Trophoblast cell (in vitro differentiated cells and primary cell): Measurements from ENCODE around the gene STRA6.
A peak's percentile ranks its signal among the peaks of the same experiment; 100 is the strongest.

Experiments used
- DNase-seq, 2 donors: peaks; one replicate each; pipeline ENCODE4 v3.0.0-alpha.2; 2016
- H2AFZ ChIP-seq: 2 replicates; pipeline ENCODE4 v1.6.1; 2013; ENCODE audit warnings: low read length, moderate library complexity, mild to moderate bottlenecking; ENCODE audit not compliant: insufficient read depth, poor library complexity
- H2AK5ac ChIP-seq: 2 replicates; pipeline ENCODE4 v1.6.1; 2013; ENCODE audit warnings: mild to moderate bottlenecking, low read length
- H2BK120ac ChIP-seq: 2 replicates; pipeline ENCODE4 v1.6.1; 2013; ENCODE audit warnings: low read length, mild to moderate bottlenecking, moderate library complexity; ENCODE audit not compliant: insufficient read depth, poor library complexity
- H2BK12ac ChIP-seq: 2 replicates; pipeline ENCODE4 v1.6.1; 2013; ENCODE audit warnings: mild to moderate bottlenecking, low read length, moderate library complexity
- H2BK5ac ChIP-seq: 2 replicates; pipeline ENCODE4 v1.6.1; 2013; ENCODE audit warnings: low read length, low read depth, moderate library complexity, mild to moderate bottlenecking; ENCODE audit not compliant: poor library complexity
- H3K14ac ChIP-seq: 2 replicates; pipeline ENCODE4 v1.6.1; 2013; ENCODE audit warnings: mild to moderate bottlenecking, low read length
- H3K18ac ChIP-seq: 2 replicates; pipeline ENCODE4 v1.6.1; 2013; ENCODE audit warnings: mild to moderate bottlenecking, low read length
- H3K23ac ChIP-seq: 2 replicates; pipeline ENCODE4 v1.6.1; 2013; ENCODE audit warnings: low read length
- H3K27ac ChIP-seq: 2 replicates; pipeline ENCODE4 v1.5.1; 2013; ENCODE audit warnings: low read depth, mild to moderate bottlenecking, inconsistent platforms, low read length, moderate library complexity
- H3K27me3 ChIP-seq: 2 replicates; pipeline ENCODE4 v1.6.1; 2013; ENCODE audit warnings: inconsistent platforms, mild to moderate bottlenecking, low read length, moderate library complexity; ENCODE audit not compliant: insufficient read depth
- H3K36me3 ChIP-seq, 2 experiments: 1 replicate in 1 of 2; 2 replicates in 1 of 2; pipeline ENCODE4 v1.6.1; 2013; ENCODE audit warnings: low read length in 2 of 2, mild to moderate bottlenecking in 2 of 2, moderate library complexity in 1 of 2; ENCODE audit not compliant: insufficient read depth in 2 of 2, control insufficient read depth in 1 of 2
- H3K4ac ChIP-seq: 2 replicates; pipeline ENCODE4 v1.6.1; 2013; ENCODE audit warnings: low read depth, mild to moderate bottlenecking, low read length, moderate library complexity
- H3K4me1 ChIP-seq, 2 experiments: 1 replicate in 1 of 2; 2 replicates in 1 of 2; pipeline ENCODE4 v1.6.1; 2013; ENCODE audit warnings: low read length in 2 of 2, mild to moderate bottlenecking in 2 of 2, moderate library complexity in 1 of 2; ENCODE audit not compliant: insufficient read depth in 2 of 2, control insufficient read depth in 1 of 2
- H3K4me2 ChIP-seq: 2 replicates; pipeline ENCODE4 v1.6.1; 2013; ENCODE audit warnings: inconsistent platforms, mild to moderate bottlenecking, low read length, moderate library complexity
- H3K4me3 ChIP-seq: 2 replicates; pipeline ENCODE4 v1.5.1; 2013; ENCODE audit warnings: mild to moderate bottlenecking, low read depth, low read length, inconsistent platforms
- H3K79me1 ChIP-seq: one replicate; pipeline ENCODE4 v1.6.1; 2013; ENCODE audit warnings: low read length
- H3K79me2 ChIP-seq: 2 replicates; pipeline ENCODE4 v1.6.1; 2013; ENCODE audit warnings: low read length, mild to moderate bottlenecking; ENCODE audit not compliant: control insufficient read depth, insufficient read depth, poor library complexity
- H3K9ac ChIP-seq: 2 replicates; pipeline ENCODE4 v1.6.1; 2013; ENCODE audit warnings: mild to moderate bottlenecking, low read length
- H3K9me3 ChIP-seq: 2 replicates; pipeline ENCODE4 v1.6.1; 2013; ENCODE audit warnings: low read depth, mild to moderate bottlenecking, control low read depth, inconsistent platforms, low read length; ENCODE audit not compliant: insufficient read depth
- H4K12ac ChIP-seq: 2 replicates; pipeline ENCODE4 v1.6.1; 2013; ENCODE audit warnings: low read depth, mild to moderate bottlenecking, low read length, moderate library complexity
- H4K8ac ChIP-seq: 2 replicates; pipeline ENCODE4 v1.6.1; 2013; ENCODE audit warnings: low read depth, mild to moderate bottlenecking, low read length, moderate library complexity
- H4K91ac ChIP-seq: one replicate; pipeline ENCODE4 v1.6.1; 2013; ENCODE audit warnings: low read depth, mild to moderate bottlenecking, low read length, moderate library complexity
- WGBS: extraction: QIAGEN DNeasy Blood & Tissue Kit; methylation state at CpG from one replicate; pipeline ENCODE4 v1.1.7; 2013; ENCODE audit warnings: missing lambda C conversion rate; ENCODE audit not compliant: insufficient read length, insufficient coverage; ENCODE audit errors: extremely low coverage; 5-methylcytosine and 5-hydroxymethylcytosine counted together

Gene STRA6

GRCh38 chr15:74185710-74186348, 16.8 kb downstream of the STRA6 start:
- Histone ChIP-seq H3K9ac (no peak overlapping the region), H3K9me3 (peaks cover under 1% of the 10 kb centered on the region), H3K27ac (no peak overlapping the region), H3K4me1 (peaks cover 0 to under 1% of the 10 kb centered on the region in 2 experiments), H4K91ac (no peak overlapping the region), H4K8ac (no peak overlapping the region), H3K18ac (no peak overlapping the region), H3K4ac (no peak overlapping the region), H2BK120ac (no peak overlapping the region), H3K14ac (no peak overlapping the region), H3K23ac (no peak overlapping the region), H3K4me2 (no peak overlapping the region), H3K4me3 (no peak overlapping the region), H3K79me1 (no peaks in the 10 kb centered on the region), H2AFZ (no peak overlapping the region), H2BK5ac (no peak overlapping the region), H3K27me3 (no peaks in the 10 kb centered on the region), H2AK5ac (no peak overlapping the region), H3K79me2 (no peaks in the 10 kb centered on the region), H3K36me3 (no peaks in the 10 kb centered on the region), H2BK12ac (no peak overlapping the region), H4K12ac (no peak overlapping the region)
- WGBS = no CpG with 5 or more reads among the region's 8 CpGs
- DNase-seq = peak in 1 of 2 donors; percentile 14

GRCh38 chr15:74184582-74185091, 17.9 kb downstream of the STRA6 start:
- Histone ChIP-seq H3K4me1 (no peaks in the 10 kb centered on the region), H3K27me3 (no peaks in the 10 kb centered on the region), H4K12ac (no peak overlapping the region), H4K8ac (no peak overlapping the region), H2BK5ac (no peak overlapping the region), H3K23ac (no peak overlapping the region), H3K79me2 (no peaks in the 10 kb centered on the region), H3K4ac (no peak overlapping the region), H2AFZ (no peak overlapping the region), H2BK120ac (no peak overlapping the region), H3K9me3 (peaks cover 2% of the 10 kb centered on the region), H2BK12ac (no peak overlapping the region), H3K9ac (no peak overlapping the region), H3K36me3 (no peaks in the 10 kb centered on the region), H3K4me3 (no peak overlapping the region), H3K79me1 (no peaks in the 10 kb centered on the region), H3K27ac (no peak overlapping the region), H3K18ac (no peak overlapping the region), H3K14ac (no peak overlapping the region), H2AK5ac (no peak overlapping the region), H3K4me2 (no peak overlapping the region), H4K91ac (no peak overlapping the region)
- no peak for DNase-seq
- WGBS = no CpG with 5 or more reads among the region's 12 CpGs

GRCh38 chr15:74182131-74182530, 20.5 kb downstream of the STRA6 start:
- WGBS = no CpG with 5 or more reads among the region's 8 CpGs
- Histone ChIP-seq H2BK120ac (no peak overlapping the region), H3K4me1 (no peaks in the 10 kb centered on the region), H2BK5ac (no peak overlapping the region), H3K4me3 (no peak overlapping the region), H3K36me3 (no peaks in the 10 kb centered on the region), H2BK12ac (no peak overlapping the region), H4K8ac (no peak overlapping the region), H3K14ac (no peak overlapping the region), H3K23ac (no peak overlapping the region), H4K91ac (no peak overlapping the region), H3K27ac (no peak overlapping the region), H3K27me3 (no peaks in the 10 kb centered on the region), H3K79me2 (no peaks in the 10 kb centered on the region), H2AFZ (no peak overlapping the region), H3K4ac (no peak overlapping the region), H3K4me2 (no peak overlapping the region), H4K12ac (no peak overlapping the region), H3K18ac (no peak overlapping the region), H2AK5ac (no peak overlapping the region), H3K79me1 (no peaks in the 10 kb centered on the region), H3K9me3 (peaks cover 2% of the 10 kb centered on the region), H3K9ac (no peak overlapping the region)
- DNase-seq = no peak

GRCh38 chr15:74180881-74181602, 21.5 kb downstream of the STRA6 start:
- H3K27me3 ChIP-seq = no peaks in the 10 kb centered on the region
- no peak overlapping the region for H4K8ac ChIP-seq
- no peak overlapping the region for H3K18ac ChIP-seq
- H3K4ac ChIP-seq = no peak overlapping the region
- no peak overlapping the region for H2AFZ ChIP-seq
- H4K91ac ChIP-seq = no peak overlapping the region
- H2BK120ac ChIP-seq = no peak overlapping the region
- H3K79me1 ChIP-seq = no peaks in the 10 kb centered on the region
- H3K23ac ChIP-seq = no peak overlapping the region
- H4K12ac ChIP-seq = no peak overlapping the region
- H2BK12ac ChIP-seq = no peak overlapping the region
- H3K14ac ChIP-seq = no peak overlapping the region
- DNase-seq = no peak
- no peak overlapping the region for H3K27ac ChIP-seq
- H3K79me2 ChIP-seq = no peaks in the 10 kb centered on the region
- no peak overlapping the region for H2AK5ac ChIP-seq
- H3K4me1 ChIP-seq = no peaks in the 10 kb centered on the region
- no peak overlapping the region for H3K9ac ChIP-seq
- H3K4me3 ChIP-seq = no peak overlapping the region
- no peak overlapping the region for H3K4me2 ChIP-seq
- no CpG with 5 or more reads among the region's 21 CpGs for WGBS
- H3K36me3 ChIP-seq = no peaks in the 10 kb centered on the region
- H3K9me3 ChIP-seq = peaks cover 2% of the 10 kb centered on the region
- H2BK5ac ChIP-seq = no peak overlapping the region
